ENCODE measurements around the gene VAV2. TPM values are rescaled to one million over a fixed set of nuclear protein-coding genes. Genes with fewer than 3 reads are reported as not detected.

VAV2 gene
- total RNA-seq, 1 experiment from 2014 or later: 24.7 TPM

DNA sequence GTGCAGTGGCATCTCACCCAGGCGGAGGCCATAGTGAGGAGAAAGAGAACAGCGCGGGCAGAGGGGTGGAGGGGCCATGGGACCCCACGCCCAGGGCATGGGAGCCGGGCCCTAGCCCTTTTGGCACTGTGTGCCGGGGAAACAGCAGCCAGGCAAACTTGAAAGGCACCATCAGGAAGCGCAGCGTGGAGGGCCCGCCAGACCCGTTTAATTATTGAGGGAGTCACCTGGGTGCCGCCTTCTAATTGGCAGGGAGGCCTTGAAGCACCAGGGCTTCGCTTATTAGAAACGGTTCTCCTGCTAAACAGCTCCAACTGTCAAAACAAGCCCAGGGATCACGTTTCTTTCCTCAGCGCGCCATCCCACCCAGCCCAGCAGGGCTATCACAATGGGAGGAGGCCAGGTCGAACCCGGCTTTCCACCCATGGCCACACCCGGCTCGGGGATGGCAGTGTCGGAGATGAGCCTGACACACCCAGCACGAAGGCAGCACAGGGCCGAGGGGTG is 149.3 kb downstream of the VAV2 start:
- TF ChIP-seq POLR2AphosphoS5 (IDR thresholded peaks at IDR 0.05; ENCODE audit: low read depth, low read length): no peak
- no peak for TF ChIP-seq TCF7L2 (IDR thresholded peaks at IDR 0.05; ENCODE audit: low read depth, low read length)
- no peak for TF ChIP-seq SIN3A (IDR thresholded peaks at IDR 0.05; ENCODE audit: borderline replicate concordance, insufficient read depth, low read depth, low read length)
- TF ChIP-seq, protein P1, sequence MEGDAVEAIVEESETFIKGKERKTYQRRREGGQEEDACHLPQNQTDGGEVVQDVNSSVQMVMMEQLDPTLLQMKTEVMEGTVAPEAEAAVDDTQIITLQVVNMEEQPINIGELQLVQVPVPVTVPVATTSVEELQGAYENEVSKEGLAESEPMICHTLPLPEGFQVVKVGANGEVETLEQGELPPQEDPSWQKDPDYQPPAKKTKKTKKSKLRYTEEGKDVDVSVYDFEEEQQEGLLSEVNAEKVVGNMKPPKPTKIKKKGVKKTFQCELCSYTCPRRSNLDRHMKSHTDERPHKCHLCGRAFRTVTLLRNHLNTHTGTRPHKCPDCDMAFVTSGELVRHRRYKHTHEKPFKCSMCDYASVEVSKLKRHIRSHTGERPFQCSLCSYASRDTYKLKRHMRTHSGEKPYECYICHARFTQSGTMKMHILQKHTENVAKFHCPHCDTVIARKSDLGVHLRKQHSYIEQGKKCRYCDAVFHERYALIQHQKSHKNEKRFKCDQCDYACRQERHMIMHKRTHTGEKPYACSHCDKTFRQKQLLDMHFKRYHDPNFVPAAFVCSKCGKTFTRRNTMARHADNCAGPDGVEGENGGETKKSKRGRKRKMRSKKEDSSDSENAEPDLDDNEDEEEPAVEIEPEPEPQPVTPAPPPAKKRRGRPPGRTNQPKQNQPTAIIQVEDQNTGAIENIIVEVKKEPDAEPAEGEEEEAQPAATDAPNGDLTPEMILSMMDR (IDR thresholded peaks at IDR 0.05): no peak
- no peak for TF ChIP-seq REST (IDR thresholded peaks at IDR 0.05; ENCODE audit: insufficient read depth in 1 of 2, low read depth in 2 of 2, low read length in 1 of 2)
- BruUV-seq (replicated peaks): no TSS peak
- no peak overlapping the region for H3K27ac ChIP-seq (ENCODE audit: low read length)
- no peaks in the 10 kb centered on the region for H3K4me1 ChIP-seq (ENCODE audit: control insufficient read depth, insufficient read depth, low read length)
- in situ Hi-C loops (cut with HindIII; ENCODE audit: low pct_unique_long_range_greater_than_20kb, low sequenced_read_pairs): no loop called here
- no peaks in the 10 kb centered on the region for H3K27me3 ChIP-seq (ENCODE audit: control insufficient read depth, insufficient read depth, low read length)
- no peaks in the 10 kb centered on the region for H3K9me3 ChIP-seq (ENCODE audit: control insufficient read depth, insufficient read depth, low read depth, low read length)
- ATAC-seq: no peak
- H3K4me3 ChIP-seq (ENCODE audit: low read depth in 2 of 2, low read length in 2 of 2): no peak overlapping the region
- no peaks in the 10 kb centered on the region for H3K36me3 ChIP-seq (ENCODE audit: control insufficient read depth, insufficient read depth, low read length)
- ChIA-PET CTCF (no interaction called here), POLR2A (no interaction called here)
- intact Hi-C loops (cut with micrococcal nuclease; ENCODE audit: unreplicated experiment): no loop called here
- no peak for DNase-seq (ENCODE audit: low read depth, low spot score)

DNA sequence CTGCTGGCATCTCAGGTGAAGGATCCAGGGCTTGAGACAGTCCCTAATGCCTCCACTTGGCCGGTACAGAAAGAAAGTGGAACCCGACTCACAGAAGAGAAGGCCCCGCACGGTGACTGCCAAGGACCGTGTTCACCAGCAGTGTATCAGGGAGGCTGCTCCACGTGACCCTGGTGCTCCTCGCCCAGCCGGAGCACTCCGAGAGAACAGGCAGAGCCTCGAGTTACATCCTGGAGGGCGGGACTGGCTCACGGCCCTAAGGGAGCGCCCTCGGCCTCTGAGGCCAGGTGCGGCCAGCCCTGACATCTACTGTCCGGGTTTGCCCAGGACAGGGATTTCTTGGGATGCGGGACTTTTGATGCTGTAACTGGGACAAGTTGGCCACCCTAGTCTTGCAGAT is 149.9 kb downstream of the VAV2 start:
- no TSS peak for BruUV-seq (replicated peaks)
- no peaks in the 10 kb centered on the region for H3K4me1 ChIP-seq (ENCODE audit: control insufficient read depth, insufficient read depth, low read length)
- no peaks in the 10 kb centered on the region for H3K27me3 ChIP-seq (ENCODE audit: control insufficient read depth, insufficient read depth, low read length)
- intact Hi-C loops (cut with micrococcal nuclease; ENCODE audit: unreplicated experiment): no loop called here
- ChIA-PET CTCF (no interaction called here), POLR2A (no interaction called here)
- in situ Hi-C loops (cut with HindIII; ENCODE audit: low pct_unique_long_range_greater_than_20kb, low sequenced_read_pairs): no loop called here
- no peak overlapping the region for H3K4me3 ChIP-seq (ENCODE audit: low read depth in 2 of 2, low read length in 2 of 2)
- H3K36me3 ChIP-seq (ENCODE audit: control insufficient read depth, insufficient read depth, low read length): no peaks in the 10 kb centered on the region
- ATAC-seq (no peak), DNase-seq (ENCODE audit: low read depth, low spot score) (no peak)
- H3K27ac ChIP-seq (ENCODE audit: low read length): no peak overlapping the region
- no peak for TF ChIP-seq REST (IDR thresholded peaks at IDR 0.05; ENCODE audit: insufficient read depth in 1 of 2, low read depth in 2 of 2, low read length in 1 of 2)
- TF ChIP-seq SIN3A (IDR thresholded peaks at IDR 0.05; ENCODE audit: borderline replicate concordance, insufficient read depth, low read depth, low read length): no peak
- TF ChIP-seq, protein P1 (IDR thresholded peaks at IDR 0.05): no peak
- TF ChIP-seq POLR2AphosphoS5 (IDR thresholded peaks at IDR 0.05; ENCODE audit: low read depth, low read length): no peak
- TF ChIP-seq TCF7L2 (IDR thresholded peaks at IDR 0.05; ENCODE audit: low read depth, low read length): no peak
- H3K9me3 ChIP-seq (ENCODE audit: control insufficient read depth, insufficient read depth, low read depth, low read length): no peaks in the 10 kb centered on the region
